Mucosa of stomach (tissue), 1 donor: ENCODE measurements around the gene MT1X.
"Not testable (repeated sequence)": the region's sequence is repeated elsewhere in the genome, so short reads cannot be mapped to it uniquely, and the experiment has no call there.

Source experiments
- H3K27me3 ChIP-seq: one replicate; pipeline ENCODE4 v1.7.0; 2013; ENCODE audit warnings: mild to moderate bottlenecking, low read length; ENCODE audit not compliant: control insufficient read depth, insufficient read depth
- H3K36me3 ChIP-seq: one replicate; pipeline ENCODE4 v1.7.0; 2013; ENCODE audit warnings: low read length; ENCODE audit not compliant: control insufficient read depth, insufficient read depth
- H3K4me1 ChIP-seq: one replicate; pipeline ENCODE4 v1.7.0; 2013; ENCODE audit warnings: mild to moderate bottlenecking, low read length; ENCODE audit not compliant: control insufficient read depth, insufficient read depth
- H3K4me3 ChIP-seq: one replicate; pipeline ENCODE4 v1.7.0; 2013; ENCODE audit warnings: low read length
- H3K9ac ChIP-seq: one replicate; pipeline ENCODE4 v1.7.0; 2013; ENCODE audit warnings: mild to moderate bottlenecking, low read length, moderate library complexity
- H3K9me3 ChIP-seq: one replicate; pipeline ENCODE4 v1.7.0; 2013; ENCODE audit warnings: mild to moderate bottlenecking, low read length, moderate library complexity; ENCODE audit not compliant: control insufficient read depth
- donor health status: Pancreatic carcinoma.

MT1X gene

GRCh38 chr16:56658327-56658875 is 23.9 kb upstream of the MT1X start:
- Histone ChIP-seq H3K9ac (peak overlapping the region; percentile 81), H3K27me3 (peaks cover 9% of the 10 kb centered on the region), H3K4me1 (peaks cover 19% of the 10 kb centered on the region), H3K4me3 (peak overlapping the region; percentile 80), H3K9me3 (no peaks in the 10 kb centered on the region), H3K36me3 (no peaks in the 10 kb centered on the region)

- no peaks in the 10 kb centered on the region for H3K9me3 ChIP-seq
- H3K4me1 ChIP-seq, result peaks cover 16% of the 10 kb centered on the region
- no peak overlapping the region for H3K4me3 ChIP-seq
- no peak overlapping the region for H3K9ac ChIP-seq
- peaks cover 17% of the 10 kb centered on the region for H3K27me3 ChIP-seq
- H3K36me3 ChIP-seq, result no peaks in the 10 kb centered on the region
Observed at GRCh38 chr16:56662357-56663354, 19.6 kb upstream of the MT1X start.

GRCh38 chr16:56664506-56664905 is 17.8 kb upstream of the MT1X start:
- peaks cover 19% of the 10 kb centered on the region for H3K4me1 ChIP-seq
- H3K4me3 ChIP-seq, result no peak overlapping the region
- H3K27me3 ChIP-seq, result peaks cover 33% of the 10 kb centered on the region
- no peaks in the 10 kb centered on the region for H3K36me3 ChIP-seq
- no peaks in the 10 kb centered on the region for H3K9me3 ChIP-seq
- no peak overlapping the region for H3K9ac ChIP-seq

- H3K36me3 ChIP-seq, H3K9me3 ChIP-seq, H3K4me3 ChIP-seq: not testable (repeated sequence)
- Histone ChIP-seq H3K27me3 (peaks cover 44% of the 10 kb centered on the region), H3K4me1 (peaks cover 27% of the 10 kb centered on the region), H3K9ac (peak overlapping the region; percentile 96)
Observed at GRCh38 chr16:56665286-56666261, 16.7 kb upstream of the MT1X start.

- H3K4me3 ChIP-seq, result peak within 1 kb of the TSS; percentile 69
- no peaks in the 10 kb centered on the region for H3K9me3 ChIP-seq
- peak within 1 kb of the TSS; percentile 96 for H3K9ac ChIP-seq
- H3K36me3 ChIP-seq, result no peaks in the 10 kb centered on the region
- peaks cover 27% of the 10 kb centered on the region for H3K4me1 ChIP-seq
- peaks cover 39% of the 10 kb centered on the region for H3K27me3 ChIP-seq
Observed at GRCh38 chr16:56667581-56668571, 14.4 kb upstream of the MT1X start, which contains the start of gene MT1G. MT1G (minus strand) TSS chr16:56668065; CDS start chr16:56667993, 72 bp downstream.

GRCh38 chr16:56669005-56669839 is 13.0 kb upstream of the MT1X start, which contains the start of gene MT1H:
MT1H (plus strand) TSS chr16:56669814; CDS start chr16:56669885, 71 bp downstream.
- Histone ChIP-seq H3K9ac (peak within 1 kb of the TSS; percentile 20), H3K36me3 (no peaks in the 10 kb centered on the region), H3K27me3 (peaks cover 37% of the 10 kb centered on the region), H3K4me1 (peaks cover 27% of the 10 kb centered on the region), H3K9me3 (no peaks in the 10 kb centered on the region), H3K4me3 (peak within 1 kb of the TSS; percentile 70)

- Histone ChIP-seq H3K4me1 (peaks cover 27% of the 10 kb centered on the region), H3K27me3 (peaks cover 37% of the 10 kb centered on the region), H3K36me3 (no peaks in the 10 kb centered on the region), H3K9ac (peak overlapping the region; percentile 20), H3K9me3 (no peaks in the 10 kb centered on the region), H3K4me3 (peak overlapping the region; percentile 70)
Observed at GRCh38 chr16:56669840-56670619, 12.2 kb upstream of the MT1X start.

- no peaks in the 10 kb centered on the region for H3K36me3 ChIP-seq
- no peak overlapping the region for H3K4me3 ChIP-seq
- peaks cover 37% of the 10 kb centered on the region for H3K27me3 ChIP-seq
- peaks cover 27% of the 10 kb centered on the region for H3K4me1 ChIP-seq
- H3K9me3 ChIP-seq, result no peaks in the 10 kb centered on the region
- H3K9ac ChIP-seq, result no peak overlapping the region
Observed at GRCh38 chr16:56670620-56670934, 11.7 kb upstream of the MT1X start.

GRCh38 chr16:56671691-56672090 is 10.6 kb upstream of the MT1X start:
- Histone ChIP-seq H3K4me1 (peaks cover 27% of the 10 kb centered on the region), H3K27me3 (peaks cover 43% of the 10 kb centered on the region)
- H3K9me3 ChIP-seq, H3K4me3 ChIP-seq, H3K36me3 ChIP-seq, H3K9ac ChIP-seq: not testable (repeated sequence)

- H3K4me3 ChIP-seq, H3K9me3 ChIP-seq, H3K9ac ChIP-seq, H3K36me3 ChIP-seq: not testable (repeated sequence)
- peaks cover 40% of the 10 kb centered on the region for H3K27me3 ChIP-seq
- H3K4me1 ChIP-seq, result peaks cover 27% of the 10 kb centered on the region
Observed at GRCh38 chr16:56672171-56672570, 10.1 kb upstream of the MT1X start.
